NCI-H146 (cell line): ENCODE measurements around the gene DPT.

Experiments
- DNase-seq: peaks from one replicate; lab custom pipeline; 2025; lab: John Stamatoyannopoulos, UW

DPT gene

GRCh38 chr1:168698453-168698852 lies 30.6 kb downstream of the DPT start:
- DNase-seq: no peak

- DNase-seq: no peak
Observed at GRCh38 chr1:168697356-168698126, 31.5 kb downstream of the DPT start.

GRCh38 chr1:168696125-168696760 lies 32.8 kb downstream of the DPT start:
- no peak for DNase-seq

GRCh38 chr1:168693872-168694238 lies 35.2 kb downstream of the DPT start:
- DNase-seq: no peak

GRCh38 chr1:168693197-168693871 lies 35.7 kb downstream of the DPT start:
- no peak for DNase-seq

- no peak for DNase-seq
Observed at GRCh38 chr1:168692472-168692871, 36.5 kb downstream of the DPT start.

- DNase-seq: no peak
Observed at GRCh38 chr1:168691541-168691940, 37.5 kb downstream of the DPT start.

GRCh38 chr1:168689726-168690602 lies 39.0 kb downstream of the DPT start:
- no peak for DNase-seq

GRCh38 chr1:168689327-168689657 lies 39.7 kb downstream of the DPT start:
- DNase-seq: no peak

GRCh38 chr1:168688644-168689326 lies 40.2 kb downstream of the DPT start:
- peak; percentile 40 for DNase-seq

- peak; percentile 18 for DNase-seq
Observed at GRCh38 chr1:168687816-168688215, 41.2 kb downstream of the DPT start.

GRCh38 chr1:168686666-168687065 lies 42.3 kb downstream of the DPT start:
- DNase-seq: no peak

- DNase-seq: no peak
Observed at GRCh38 chr1:168683871-168684270, 45.1 kb downstream of the DPT start.

- DNase-seq: no peak
Observed at GRCh38 chr1:168676861-168677260, 52.1 kb downstream of the DPT start.

GRCh38 chr1:168676029-168676812 lies 52.8 kb downstream of the DPT start:
- peak; percentile 38 for DNase-seq

GRCh38 chr1:168673974-168674683 lies 54.9 kb downstream of the DPT start:
- no peak for DNase-seq

- no peak for DNase-seq
Observed at GRCh38 chr1:168672278-168672677, 56.7 kb downstream of the DPT start.

GRCh38 chr1:168671782-168672181 lies 57.2 kb downstream of the DPT start:
- no peak for DNase-seq

GRCh38 chr1:168665975-168666374 lies 63.0 kb downstream of the DPT start:
- no peak for DNase-seq
